NCI-H2196 treated with DMSO at 0.1 percent for 48 hours (cell line): Measurements from ENCODE around the gene RAB4A.

ENCODE experiments used
- DNase-seq: peaks from one replicate; lab custom pipeline; 2025; ENCODE audit not compliant: unreplicated experiment; lab: John Stamatoyannopoulos, UW

RAB4A gene, protein sequence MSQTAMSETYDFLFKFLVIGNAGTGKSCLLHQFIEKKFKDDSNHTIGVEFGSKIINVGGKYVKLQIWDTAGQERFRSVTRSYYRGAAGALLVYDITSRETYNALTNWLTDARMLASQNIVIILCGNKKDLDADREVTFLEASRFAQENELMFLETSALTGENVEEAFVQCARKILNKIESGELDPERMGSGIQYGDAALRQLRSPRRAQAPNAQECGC

DNA sequence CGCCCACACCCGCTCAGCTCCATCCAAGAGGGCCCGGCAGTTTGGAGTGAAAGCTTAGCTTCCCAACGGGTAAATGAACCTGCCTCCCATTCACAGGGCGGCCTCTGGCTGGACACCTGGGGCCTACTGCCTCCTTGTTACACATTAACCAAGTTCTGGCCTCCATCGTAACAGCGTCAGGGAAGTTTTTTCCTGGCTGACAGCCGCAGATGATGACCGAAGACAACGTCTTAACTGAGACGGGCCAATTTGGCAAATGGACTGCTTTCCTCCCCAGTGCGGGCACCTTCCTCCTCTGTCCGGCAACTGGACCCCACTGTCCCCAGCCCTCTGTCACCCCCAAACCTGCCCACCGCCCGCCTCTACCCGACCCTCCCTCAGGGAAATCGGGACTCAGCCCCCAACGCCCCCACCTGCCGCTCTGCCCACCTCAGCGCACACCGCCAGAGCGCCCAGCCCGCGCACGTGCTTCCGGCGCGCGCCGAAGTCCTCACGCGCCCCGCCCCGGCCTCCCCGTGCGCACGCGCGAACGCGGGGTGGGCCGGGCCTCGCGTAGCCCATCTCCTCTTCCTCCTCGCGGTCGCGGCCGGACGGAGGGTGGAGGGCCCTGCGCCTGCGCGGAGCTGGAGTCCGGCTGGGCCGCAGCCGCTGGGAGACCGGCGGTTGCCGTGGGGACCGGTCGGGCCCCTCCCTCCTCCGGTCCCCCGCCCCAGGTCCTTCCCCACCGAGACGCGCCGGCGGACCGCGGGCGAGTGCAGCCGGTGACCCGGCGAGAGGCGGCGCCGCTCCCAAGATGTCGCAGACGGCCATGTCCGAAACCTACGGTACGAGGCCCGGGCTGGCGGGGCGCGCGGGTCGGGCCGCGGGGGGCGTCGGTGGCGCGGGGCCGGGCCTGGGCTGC is at the start of gene RAB4A:
Gene RAB4A (plus strand): TSS at position 565 of the 901 bp plus-strand sequence. CDS start 229 bp downstream, at position 794.
- DNase-seq: peak; percentile 91

DNA sequence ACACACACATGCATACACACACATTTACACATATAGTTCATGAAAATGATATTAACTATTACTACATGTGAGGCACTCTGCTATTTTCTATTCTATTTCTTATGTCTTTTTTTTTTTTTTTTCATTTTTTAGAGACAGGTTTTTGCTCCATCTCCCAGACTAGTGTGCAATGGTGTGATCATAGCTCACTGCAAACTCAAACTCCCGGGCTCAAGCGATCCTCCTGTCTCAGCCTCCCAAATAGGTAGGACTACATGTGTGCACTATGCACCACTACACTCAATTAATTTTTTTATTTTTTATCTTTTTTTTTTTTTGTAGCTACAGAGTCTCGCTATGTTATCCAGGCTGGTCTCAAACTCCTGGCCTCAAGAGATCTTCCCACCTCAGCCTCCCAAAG is 48.8 kb upstream of the RAB4A start:
- DNase-seq: no peak

DNA sequence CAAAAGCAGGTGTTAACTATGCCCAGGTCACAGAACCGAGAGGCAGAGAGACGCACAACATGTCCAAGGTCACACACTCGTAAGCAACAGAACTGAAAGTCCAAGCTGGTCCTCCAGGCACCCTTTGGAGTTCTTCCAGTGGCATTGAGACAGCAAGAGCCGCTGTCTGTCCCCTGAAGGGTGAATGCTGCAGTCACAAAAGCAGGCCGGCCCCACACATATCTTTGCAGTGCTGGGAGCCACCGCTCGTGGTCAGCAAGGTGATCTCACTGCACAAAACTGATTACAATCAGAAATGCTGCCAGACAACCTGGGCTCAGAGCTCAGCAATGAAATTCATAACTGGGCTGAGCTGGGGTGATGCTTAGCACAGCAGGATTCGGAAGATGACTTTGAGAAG is 47.4 kb upstream of the RAB4A start:
- DNase-seq: no peak

DNA sequence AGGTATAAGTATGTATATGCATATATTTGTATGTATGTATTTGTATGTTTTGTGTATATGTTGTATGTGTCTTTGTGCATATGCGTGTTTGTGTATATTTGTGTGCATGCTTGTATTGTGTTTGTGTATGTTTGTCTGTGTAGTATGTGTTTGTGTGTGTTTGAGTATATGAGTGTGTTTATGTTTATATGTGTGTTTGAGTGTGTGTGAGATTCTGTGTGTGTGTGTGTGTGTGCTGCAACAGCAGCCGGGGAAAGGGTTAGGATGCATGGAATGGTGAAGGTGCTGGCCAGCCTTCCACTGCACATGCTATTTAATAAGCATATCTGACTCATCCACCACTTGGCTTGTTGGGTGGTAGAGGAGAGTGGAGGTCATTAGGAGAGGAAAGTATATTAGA is 46.6 kb upstream of the RAB4A start:
- no peak for DNase-seq

DNA sequence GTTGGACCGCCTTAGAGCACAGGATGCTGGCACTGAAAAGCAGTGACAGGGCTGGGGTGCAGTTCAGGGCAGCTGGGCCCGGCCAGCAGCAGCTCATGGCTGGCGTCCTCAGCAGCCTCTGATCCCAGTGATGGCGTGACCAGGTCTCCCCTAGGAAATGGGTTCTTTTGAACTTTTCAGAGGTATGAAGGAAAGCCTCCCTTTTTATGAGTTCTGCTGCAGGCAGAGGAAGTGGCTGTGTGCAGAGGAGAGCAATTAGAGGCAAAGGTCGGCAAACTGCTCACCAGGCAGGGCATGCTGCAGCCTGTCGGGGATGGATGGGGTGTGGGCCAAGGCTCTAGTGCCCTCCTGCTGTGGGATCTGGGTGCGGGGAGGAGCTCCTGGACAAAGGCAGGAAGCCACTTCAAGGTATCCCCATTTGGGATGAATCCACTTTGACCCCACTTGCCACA is 45.6 kb upstream of the RAB4A start:
- DNase-seq: peak; percentile 46

DNA sequence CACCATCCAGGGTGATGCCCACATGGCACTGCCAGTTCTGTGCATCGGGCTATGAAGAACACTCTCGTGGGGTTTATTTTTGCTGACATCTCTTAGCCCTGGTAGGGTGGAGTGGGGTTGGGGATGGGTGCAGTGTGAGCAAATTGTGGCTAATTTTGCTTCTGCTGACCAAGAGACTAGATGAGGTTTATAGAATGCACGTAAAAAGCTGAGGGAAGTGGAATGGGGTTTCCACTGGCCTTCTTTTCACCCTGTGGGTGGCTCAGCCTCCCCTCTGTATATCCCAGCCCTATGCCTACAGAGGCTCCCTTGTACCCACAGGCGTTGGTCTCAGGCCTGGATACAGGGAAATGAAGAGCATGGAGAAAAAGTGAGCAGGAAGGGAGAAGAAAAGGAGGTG is 44.1 kb upstream of the RAB4A start:
- no peak for DNase-seq

DNA sequence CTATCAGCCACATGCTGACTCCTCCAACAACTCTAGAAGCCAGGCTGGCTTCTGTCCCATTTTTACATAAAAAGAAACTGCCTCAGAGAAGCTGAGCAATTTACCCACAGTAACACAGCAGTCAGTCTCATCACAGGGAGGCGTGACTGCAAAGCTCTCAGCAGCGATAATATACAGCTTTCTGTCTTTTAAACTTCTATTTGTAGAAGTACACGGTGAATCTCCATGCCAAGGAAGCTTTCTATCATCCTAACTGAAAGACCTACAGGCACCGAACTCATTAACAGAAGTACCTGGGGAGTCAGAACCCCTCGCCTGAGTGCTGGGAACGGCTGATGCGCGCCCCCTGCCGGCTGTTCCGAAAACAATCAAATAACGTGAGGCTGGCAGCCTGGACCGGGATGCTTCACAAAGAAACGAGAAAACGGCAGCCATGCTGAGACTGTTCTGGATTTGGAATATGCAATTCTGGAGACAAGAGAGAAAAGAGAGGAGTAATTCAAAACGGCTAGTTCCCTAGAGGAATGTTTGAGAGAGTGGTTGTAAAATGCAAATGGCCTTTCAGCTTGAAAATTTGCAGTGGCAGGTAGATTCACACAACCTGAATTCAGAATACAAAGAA is 43.5 kb upstream of the RAB4A start:
- peak; percentile 75 for DNase-seq

DNA sequence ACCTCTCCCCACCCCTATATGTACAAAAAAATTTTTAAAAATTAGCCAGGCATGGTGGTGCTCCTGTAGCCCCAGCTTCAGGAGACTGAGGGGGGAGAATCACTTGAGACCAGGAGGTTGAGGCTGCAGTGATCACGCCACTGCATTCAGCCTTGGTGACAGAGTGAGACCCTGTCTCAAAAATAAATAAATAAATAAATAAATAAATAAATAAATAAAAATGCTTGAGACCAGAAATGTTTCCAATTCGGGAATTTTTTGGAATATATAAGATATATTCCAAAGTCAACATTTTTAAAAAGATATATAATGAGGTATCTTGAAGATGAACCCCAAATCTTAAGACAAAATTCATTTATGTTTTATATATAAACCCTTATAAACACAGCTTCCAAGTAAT is 42.4 kb upstream of the RAB4A start:
- DNase-seq: no peak

DNA sequence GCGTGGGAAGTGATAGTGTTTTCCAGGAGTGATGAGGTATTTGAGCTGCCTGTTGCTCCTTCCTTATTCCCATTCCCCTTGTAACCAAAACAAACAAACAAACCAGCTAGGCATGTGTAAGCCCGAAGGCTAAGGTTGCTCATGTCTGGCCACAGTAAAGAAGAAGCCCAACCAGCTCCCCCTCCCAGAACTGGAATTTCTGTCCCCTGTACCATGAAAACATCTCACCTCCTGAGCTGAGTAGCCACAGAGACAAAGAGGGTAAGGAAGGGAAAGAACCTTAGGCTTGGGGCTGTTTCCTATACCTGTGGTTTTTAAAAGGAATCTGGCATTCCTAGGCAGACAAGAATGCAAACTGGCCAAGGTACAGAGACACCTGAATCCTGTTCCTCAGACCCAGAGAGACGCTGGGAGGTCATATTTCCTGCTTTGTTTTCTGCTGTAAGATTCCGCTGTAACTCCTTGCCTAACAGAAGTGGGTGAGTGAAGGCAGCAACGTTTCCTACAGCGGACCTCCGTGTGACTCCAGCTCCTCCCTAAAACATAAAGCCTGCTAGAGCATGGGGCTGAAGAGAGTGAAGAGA is 41.7 kb upstream of the RAB4A start:
- no peak for DNase-seq

DNA sequence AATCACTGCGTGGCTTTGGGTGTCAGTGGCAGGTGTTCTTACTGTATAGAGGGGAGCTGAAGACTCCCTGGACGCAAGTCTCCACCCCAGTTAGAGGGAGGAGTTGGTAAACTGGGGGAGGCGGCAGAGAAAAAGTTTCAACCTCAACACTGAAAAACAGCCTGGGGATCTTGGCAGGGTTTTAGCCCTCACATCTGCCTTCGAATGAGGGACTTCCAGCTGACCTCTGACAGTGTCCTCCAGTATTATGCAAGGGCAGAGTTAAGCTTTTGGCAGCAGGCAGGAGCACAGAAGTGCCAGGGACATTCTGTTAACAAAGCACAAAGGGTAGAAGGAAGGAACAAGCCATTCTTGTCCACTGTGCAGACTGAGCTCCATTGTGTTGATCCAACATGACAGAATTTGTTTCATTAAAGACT is 41.2 kb upstream of the RAB4A start:
- no peak for DNase-seq

DNA sequence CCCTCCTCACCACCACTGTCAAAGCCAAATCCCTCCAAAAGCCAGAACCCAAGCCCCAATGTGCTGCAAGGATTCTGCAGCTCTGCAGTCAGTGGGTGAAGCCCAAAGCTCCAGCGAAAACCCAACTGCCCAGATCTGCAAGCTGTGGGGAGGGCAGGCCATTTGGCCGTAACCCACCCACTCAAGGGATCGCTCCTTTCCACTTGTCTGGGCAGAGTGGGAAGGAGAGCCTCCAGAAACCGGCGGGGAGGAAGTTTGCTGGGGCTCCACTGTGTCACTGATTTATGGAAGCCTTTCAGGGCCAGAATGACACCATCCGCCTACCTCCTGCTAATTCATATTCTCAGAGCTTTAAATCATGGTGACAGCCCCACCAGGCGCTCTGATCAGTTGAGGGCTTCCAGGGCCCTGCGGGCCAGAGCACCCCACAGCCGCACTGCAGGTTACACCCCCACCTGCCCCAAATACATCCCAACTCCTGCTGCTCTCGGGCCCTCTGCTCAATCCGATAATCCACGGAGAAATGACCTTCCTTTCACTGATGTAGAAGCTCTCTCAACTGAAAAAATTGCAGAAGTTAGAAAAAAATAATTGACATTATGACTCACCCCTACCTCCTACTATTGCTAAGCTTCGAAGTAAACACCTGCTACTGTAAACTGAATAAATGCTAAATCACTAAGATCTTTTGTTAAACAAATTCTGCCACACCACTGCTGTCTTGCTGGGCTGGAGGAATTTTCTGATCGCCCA is 40.6 kb upstream of the RAB4A start:
- no peak for DNase-seq

DNA sequence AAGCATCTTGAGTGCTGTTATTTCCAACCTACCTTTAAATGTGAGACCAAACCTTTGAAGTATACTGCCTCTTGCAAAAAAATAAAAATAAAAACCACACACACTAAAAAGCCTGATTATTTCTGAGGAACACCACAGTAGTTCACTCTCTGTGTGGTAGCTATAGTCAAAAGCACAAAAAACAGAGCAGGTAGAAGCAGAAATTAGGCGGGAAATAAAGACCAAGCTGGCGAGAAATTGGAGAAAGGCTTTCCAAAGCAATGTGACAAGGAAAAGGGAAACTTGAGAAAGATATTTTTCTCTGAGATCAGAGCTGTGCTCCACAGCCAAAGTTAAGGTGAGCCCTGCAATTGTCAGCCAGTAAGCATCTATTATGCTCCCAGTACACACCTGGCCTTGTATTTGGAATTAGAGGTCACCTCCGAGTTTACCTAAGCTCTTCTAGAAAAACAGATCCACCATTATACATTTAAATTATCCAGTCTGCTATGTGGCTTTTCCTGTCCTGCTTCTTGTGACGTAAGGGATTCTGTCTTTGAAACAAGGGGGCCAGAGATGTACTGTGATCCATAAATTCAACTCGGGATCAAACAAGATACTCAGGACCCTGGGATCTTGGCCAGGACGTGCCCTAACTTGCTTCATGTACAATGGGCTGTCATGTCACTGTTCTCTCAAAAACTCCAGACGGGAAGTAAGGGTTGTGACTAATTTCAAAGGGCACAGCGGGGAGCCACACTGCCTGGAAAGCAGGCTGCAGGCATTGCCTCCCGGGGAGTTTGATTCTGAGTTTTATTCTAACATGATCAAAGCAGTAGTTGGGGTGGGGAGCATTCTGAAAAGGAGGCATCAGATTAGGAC is 39.8 kb upstream of the RAB4A start:
- DNase-seq: no peak

DNA sequence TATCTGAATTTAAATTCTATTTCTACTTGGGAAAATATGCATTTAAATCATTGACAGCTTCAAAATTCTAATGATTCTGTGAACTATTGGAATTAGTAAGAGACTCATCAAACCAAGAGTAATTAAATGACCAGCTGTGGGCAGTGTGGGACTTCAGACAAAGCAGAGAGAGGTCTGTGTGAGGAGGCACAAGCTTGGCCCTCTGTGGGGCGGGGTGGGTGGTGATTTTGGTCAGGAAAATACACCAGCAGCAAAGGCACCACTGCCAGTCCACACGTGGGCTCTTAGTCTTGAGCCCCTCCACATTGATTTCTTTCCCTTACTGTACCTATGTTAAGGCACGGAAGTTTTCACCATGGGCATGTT is 39.2 kb upstream of the RAB4A start:
- no peak for DNase-seq

DNA sequence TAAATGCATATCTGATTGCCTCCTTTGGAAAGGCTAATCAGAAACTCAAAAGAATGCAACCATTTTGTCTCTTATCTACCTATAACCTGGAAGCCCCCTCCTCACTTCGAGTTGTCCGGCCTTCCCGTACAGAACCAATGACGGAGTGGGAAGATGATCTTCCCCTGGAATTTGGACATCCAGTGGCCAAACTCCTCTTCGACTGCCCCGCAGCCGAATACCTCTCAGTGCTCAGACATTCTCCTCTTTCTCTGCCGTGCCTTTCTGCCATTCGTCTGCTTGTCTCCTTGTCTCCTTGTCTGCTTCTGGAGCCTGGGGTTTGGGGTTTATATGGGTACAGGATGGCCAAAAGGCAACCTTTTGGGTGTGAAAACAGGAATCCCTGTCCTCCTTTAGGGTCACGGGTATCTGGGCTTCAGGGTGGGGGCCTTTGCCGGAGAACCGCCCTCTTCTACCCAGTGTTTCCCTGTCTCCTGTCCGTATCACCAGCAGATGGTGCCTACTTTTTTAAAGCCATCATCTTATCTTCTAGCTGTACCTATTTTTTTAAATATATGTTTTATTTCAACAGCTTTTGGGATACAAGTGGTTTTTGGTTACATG is 35.9 kb upstream of the RAB4A start:
- no peak for DNase-seq

DNA sequence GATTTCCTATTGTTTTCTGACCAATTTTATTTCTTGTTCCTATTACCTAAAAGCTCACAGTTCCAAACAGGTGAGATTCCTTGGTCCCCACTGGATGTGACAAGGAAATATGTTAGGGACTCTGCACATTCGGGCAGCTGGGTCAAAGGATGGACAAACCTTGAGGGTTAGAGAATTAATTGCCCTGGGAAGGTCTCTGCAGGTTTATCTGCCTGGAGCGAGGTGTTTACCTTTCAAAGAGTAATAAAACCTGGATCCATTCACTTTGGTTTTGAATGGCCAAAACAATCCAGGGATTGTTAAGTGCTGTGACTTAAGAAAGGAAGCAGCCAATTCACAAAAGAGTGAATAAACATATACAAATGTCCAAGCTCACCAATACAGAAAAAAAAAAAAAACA is 33.6 kb upstream of the RAB4A start:
- no peak for DNase-seq

DNA sequence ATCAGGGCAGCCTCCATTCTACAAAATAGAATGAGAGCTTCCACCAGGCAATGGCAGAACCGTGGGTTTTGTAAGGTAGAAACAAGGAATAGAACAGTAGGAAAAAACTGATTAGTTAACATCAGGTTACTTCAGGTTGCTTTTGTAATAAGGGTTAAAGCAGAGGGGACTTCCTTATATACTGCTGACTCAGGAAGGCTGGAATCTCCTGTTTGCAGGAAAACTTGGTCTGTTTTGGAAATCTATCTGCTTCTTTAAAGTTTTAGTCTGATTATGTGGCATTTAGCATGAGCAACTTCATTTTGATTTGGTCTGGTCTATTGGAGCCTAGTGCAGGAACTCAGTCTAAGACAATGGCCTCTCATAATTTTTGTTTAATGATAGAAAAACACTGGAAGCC is 32.7 kb upstream of the RAB4A start:
- no peak for DNase-seq

DNA sequence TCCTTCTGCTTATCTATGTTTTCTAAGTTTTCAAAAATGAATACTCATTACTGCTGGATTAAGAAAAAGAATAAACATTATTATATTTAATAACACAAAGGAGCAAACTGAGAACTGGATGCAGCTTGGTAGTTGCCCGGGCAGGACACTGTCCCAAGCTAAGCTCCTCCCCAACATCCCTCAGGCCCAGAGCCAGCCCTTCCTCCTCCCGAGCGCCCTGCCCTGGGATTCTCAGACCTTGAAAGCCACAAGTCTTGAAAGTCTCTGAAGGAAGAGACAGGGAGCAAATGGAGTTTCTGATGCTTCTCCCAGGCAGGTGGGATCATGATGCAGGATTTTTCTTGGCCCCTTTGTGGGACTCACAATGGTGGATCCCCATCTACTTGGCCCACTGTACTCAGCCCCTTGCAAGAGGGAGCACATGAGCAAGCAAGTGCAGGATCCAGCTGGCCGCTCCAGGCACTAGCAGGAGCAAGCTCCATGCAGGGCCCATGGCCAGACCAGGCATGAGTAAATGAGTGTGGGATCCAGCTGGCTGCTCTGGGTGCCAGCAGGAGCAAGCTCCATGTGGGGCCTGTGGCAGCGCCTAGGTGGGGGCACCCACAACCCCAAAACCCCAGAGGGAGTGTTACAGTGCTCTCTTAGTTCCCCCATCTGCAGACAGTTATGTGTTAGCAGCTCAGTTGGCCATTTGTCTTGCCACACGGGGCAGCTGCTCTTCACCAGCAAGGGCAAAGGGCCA is 32.1 kb upstream of the RAB4A start:
- no peak for DNase-seq

DNA sequence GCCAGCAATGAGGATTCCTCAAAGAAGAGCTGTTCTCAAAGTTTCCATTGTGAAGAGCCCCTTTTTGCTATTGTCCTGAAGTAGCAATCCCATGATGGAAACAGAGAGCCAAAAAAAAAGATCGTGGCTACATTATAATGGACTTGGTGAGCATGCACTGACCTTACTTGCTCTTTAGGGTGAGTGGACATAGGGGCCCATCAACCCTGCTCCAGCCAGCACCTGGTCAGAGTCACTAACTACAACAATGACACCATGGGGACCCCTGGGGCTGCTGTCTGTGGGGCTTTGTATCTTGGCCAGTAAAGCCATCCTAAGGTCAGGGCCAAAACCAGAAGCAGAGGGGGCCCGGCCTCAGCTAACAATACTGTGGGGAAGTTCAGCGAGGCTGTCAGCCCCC is 30.4 kb upstream of the RAB4A start:
- no peak for DNase-seq

DNA sequence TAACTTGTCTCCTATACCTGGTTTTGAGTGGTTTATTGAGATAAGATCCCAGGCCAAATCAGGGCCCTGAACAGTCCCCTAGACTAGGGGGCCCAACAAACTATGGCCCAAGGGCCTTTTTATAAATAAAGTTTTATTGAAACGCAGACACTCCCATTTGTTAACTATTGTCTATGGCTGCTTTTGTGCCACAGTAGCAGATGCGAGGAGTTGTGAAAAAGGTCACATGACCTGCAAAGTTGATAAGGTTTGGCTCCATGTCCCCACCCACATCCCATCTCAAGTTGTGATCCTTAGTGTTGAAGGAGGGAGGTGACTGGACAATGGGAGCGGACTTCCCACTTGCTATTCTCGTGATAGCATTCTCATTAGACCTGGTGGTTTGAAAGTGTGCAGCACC is 29.5 kb upstream of the RAB4A start:
- no peak for DNase-seq
